Stimulated activated CD8-positive, alpha-beta memory T cell treated with anti-CD3 and anti-CD28 coated beads, Interleukin-2, amount 100 ng/mL, for 1 hour (primary cell): ENCODE data around the gene TMEM116.
A peak's percentile ranks its signal among the peaks of the same experiment; 100 is the strongest.
"Not testable (repeated sequence)": the region's sequence is repeated elsewhere in the genome, so short reads cannot be mapped to it uniquely, and the experiment has no call there.

Experiments
- DNase-seq, 2 donors: peaks; one replicate each; pipeline ENCODE4 v3.0.0-alpha.2; 2020; ENCODE audit warnings: low read depth in 2 of 2

TMEM116 gene

GRCh38 chr12:112012775-112013600 lies at the start of gene TMEM116, which contains the start of gene ERP29:
TSS of gene TMEM116 (minus strand) at chr12:112013165. CDS start at chr12:112005270, 7,895 bp downstream.
TSS of gene ERP29 (plus strand) at chr12:112013426. CDS start at chr12:112013466, 40 bp downstream.
- DNase-seq: peak; percentile 100

GRCh38 chr12:112061137-112061536 lies 48.2 kb upstream of the TMEM116 start:
- no peak for DNase-seq

GRCh38 chr12:112049351-112049750 lies 36.4 kb upstream of the TMEM116 start:
- no peak for DNase-seq

GRCh38 chr12:112046003-112046402 lies 33.0 kb upstream of the TMEM116 start:
- no peak for DNase-seq

- DNase-seq: not testable (repeated sequence)
Measured at GRCh38 chr12:112036614-112037013, 23.6 kb upstream of the TMEM116 start.

GRCh38 chr12:112035219-112035785 lies 22.3 kb upstream of the TMEM116 start:
- no peak for DNase-seq

- DNase-seq: no peak
Measured at GRCh38 chr12:112032292-112032691, 19.3 kb upstream of the TMEM116 start.

GRCh38 chr12:112031472-112031871 lies 18.5 kb upstream of the TMEM116 start:
- DNase-seq: no peak

GRCh38 chr12:112029301-112029700 lies 16.3 kb upstream of the TMEM116 start:
- no peak for DNase-seq

GRCh38 chr12:112025808-112026375 lies 12.9 kb upstream of the TMEM116 start:
- no peak for DNase-seq

- no peak for DNase-seq
Measured at GRCh38 chr12:112023759-112024396, 10.9 kb upstream of the TMEM116 start.

- DNase-seq: no peak
Measured at GRCh38 chr12:112022241-112023016, 9.5 kb upstream of the TMEM116 start.

- no peak for DNase-seq
Measured at GRCh38 chr12:112020947-112021457, 8.0 kb upstream of the TMEM116 start.

GRCh38 chr12:112018571-112019237 lies 5.7 kb upstream of the TMEM116 start:
- no peak for DNase-seq

GRCh38 chr12:112017041-112017440 lies 4.1 kb upstream of the TMEM116 start:
- no peak for DNase-seq

GRCh38 chr12:112015938-112016337 lies 3.0 kb upstream of the TMEM116 start:
- no peak for DNase-seq

- peak in 1 of 2 donors; percentile 47 for DNase-seq
Measured at GRCh38 chr12:112013601-112014402, 837 bp upstream of the TMEM116 start.

- DNase-seq: no peak
Measured at GRCh38 chr12:112011685-112012084, 1.3 kb downstream of the TMEM116 start.

- no peak for DNase-seq
Measured at GRCh38 chr12:112010415-112011344, 2.3 kb downstream of the TMEM116 start.
